GM12801 (cell line): ENCODE data around the gene TRPM5.

ENCODE experiments used
- CTCF ChIP-seq: IDR thresholded peaks from one replicate; pipeline ENCODE4 v1.5.1; 2011; ENCODE audit warnings: control low read depth; ENCODE audit not compliant: insufficient read length; ENCODE audit errors: extremely low read depth

The TRPM5 gene

GRCh38 chr11:2448661-2449547 is 4.6 kb upstream of the TRPM5 start:
- no peak for TF ChIP-seq CTCF

GRCh38 chr11:2447951-2448650 is 3.8 kb upstream of the TRPM5 start:
- no peak for TF ChIP-seq CTCF

GRCh38 chr11:2447253-2447950 is 3.1 kb upstream of the TRPM5 start:
- TF ChIP-seq CTCF, result no peak

- TF ChIP-seq CTCF, result no peak
These were observed 2.4 kb upstream of the TRPM5 start for GRCh38 chr11:2446590-2447252.

GRCh38 chr11:2445746-2446551 is 1.6 kb upstream of the TRPM5 start:
- TF ChIP-seq CTCF, result no peak

- no peak for TF ChIP-seq CTCF
These were observed 769 bp upstream of the TRPM5 start, which contains the start of gene KCNQ1 for GRCh38 chr11:2444821-2445745. TSS of gene KCNQ1 (plus strand) at chr11:2445008. CDS start at chr11:2445099, 91 bp downstream.
